ENCODE results near the gene TUBB3.

- TF ChIP-seq CTCF (IDR thresholded peaks at IDR 0.05) (no peak), REST (IDR thresholded peaks at IDR 0.05; ENCODE audit: insufficient read depth in 1 of 2, low read depth in 2 of 2, low read length in 1 of 2) (no peak)
These were observed 19.1 kb upstream of the TUBB3 start for GRCh38 chr16:89903908-89904515.
